Large intestine (tissue), 12 donors: ENCODE results near the gene ITGA1. TPM values are rescaled to one million over a fixed set of nuclear protein-coding genes. Genes with fewer than 3 reads are reported as not detected.
"Not testable (repeated sequence)": the region's sequence is repeated elsewhere in the genome, so short reads cannot be mapped to it uniquely, and the experiment has no call there.

Source experiments
- DNase-seq, 2 donors: peaks; one replicate each; pipeline versions ENCODE4 v3.0.0 to v3.0.0-alpha.2; 2013
- H3K27ac ChIP-seq: one replicate; pipeline ENCODE4 v1.5.1; 2013; ENCODE audit warnings: low read length
- H3K27me3 ChIP-seq: 2 replicates; pipeline ENCODE4 v1.6.1; 2013; ENCODE audit warnings: low read length; ENCODE audit not compliant: control insufficient read depth, insufficient read depth
- H3K36me3 ChIP-seq: 2 replicates; pipeline ENCODE4 v1.6.1; 2013; ENCODE audit warnings: low read length; ENCODE audit not compliant: control insufficient read depth, insufficient read depth
- H3K4me1 ChIP-seq: one replicate; pipeline ENCODE4 v1.6.1; 2013; ENCODE audit warnings: low read length; ENCODE audit not compliant: control insufficient read depth, insufficient read depth
- H3K4me3 ChIP-seq: one replicate; pipeline ENCODE4 v1.5.1; 2013; ENCODE audit warnings: low read length
- H3K9me3 ChIP-seq: one replicate; pipeline ENCODE4 v1.6.1; 2013; ENCODE audit warnings: mild to moderate bottlenecking, low read depth, low read length, moderate library complexity; ENCODE audit not compliant: control insufficient read depth
- WGBS: methylation state at CpG from one replicate; pipeline ENCODE4 v1.1.5; 2013; ENCODE audit warnings: low lambda C conversion rate; ENCODE audit not compliant: insufficient coverage; 5-methylcytosine and 5-hydroxymethylcytosine counted together
- long read RNA-seq, 11 donors: transcript quantifications; one replicate each; lab custom pipeline, GENCODE V29; 2026
- polyA plus RNA-seq: library from polyadenylated mRNA; unstranded; fragments of 120-200 nt; gene quantifications from one replicate; pipeline ENCODE4 v1.2.1, GENCODE V29; 2013

Gene ITGA1
- polyA plus RNA-seq = 30.8 TPM
- long read RNA-seq, donor 1, full-length matches to known transcripts = 2 of 2 reads
- long read RNA-seq, donor 1, partial matches to known transcripts = 0 of 2 reads
- long read RNA-seq, donor 1, other reads (novel, unspliced or antisense) = 0 of 2 reads
- long read RNA-seq, donor 2, full-length matches to known transcripts = 4 of 12 reads
- long read RNA-seq, donor 2, partial matches to known transcripts = 8 of 12 reads
- long read RNA-seq, donor 2, other reads (novel, unspliced or antisense) = 0 of 12 reads
- long read RNA-seq, donor 3, full-length matches to known transcripts = 6 of 6 reads
- long read RNA-seq, donor 3, partial matches to known transcripts = 0 of 6 reads
- long read RNA-seq, donor 3, other reads (novel, unspliced or antisense) = 0 of 6 reads
- long read RNA-seq, donor 4 = 0 reads
- long read RNA-seq, donor 5, full-length matches to known transcripts = 3 of 28 reads
- long read RNA-seq, donor 5, partial matches to known transcripts = 25 of 28 reads
- long read RNA-seq, donor 5, other reads (novel, unspliced or antisense) = 0 of 28 reads
- long read RNA-seq, donor 6, full-length matches to known transcripts = 7 of 7 reads
- long read RNA-seq, donor 6, partial matches to known transcripts = 0 of 7 reads
- long read RNA-seq, donor 6, other reads (novel, unspliced or antisense) = 0 of 7 reads
- long read RNA-seq, donor 7, full-length matches to known transcripts = 2 of 8 reads
- long read RNA-seq, donor 7, partial matches to known transcripts = 6 of 8 reads
- long read RNA-seq, donor 7, other reads (novel, unspliced or antisense) = 0 of 8 reads
- long read RNA-seq, donor 8, full-length matches to known transcripts = 2 of 2 reads
- long read RNA-seq, donor 8, partial matches to known transcripts = 0 of 2 reads
- long read RNA-seq, donor 8, other reads (novel, unspliced or antisense) = 0 of 2 reads
- long read RNA-seq, donor 9, full-length matches to known transcripts = 4 of 4 reads
- long read RNA-seq, donor 9, partial matches to known transcripts = 0 of 4 reads
- long read RNA-seq, donor 9, other reads (novel, unspliced or antisense) = 0 of 4 reads
- long read RNA-seq, donor 10, full-length matches to known transcripts = 6 of 6 reads
- long read RNA-seq, donor 10, partial matches to known transcripts = 0 of 6 reads
- long read RNA-seq, donor 10, other reads (novel, unspliced or antisense) = 0 of 6 reads
- long read RNA-seq, donor 11, full-length matches to known transcripts = 4 of 4 reads
- long read RNA-seq, donor 11, partial matches to known transcripts = 0 of 4 reads
- long read RNA-seq, donor 11, other reads (novel, unspliced or antisense) = 0 of 4 reads

- no peaks in the 10 kb centered on the region for H3K36me3 ChIP-seq
- no peaks in the 10 kb centered on the region for H3K27me3 ChIP-seq
- peak within 1 kb of the TSS; percentile 79 for H3K27ac ChIP-seq
- H3K4me3 ChIP-seq = peak within 1 kb of the TSS; percentile 63
- DNase-seq = peak; percentile 56 to 87
- no peaks in the 10 kb centered on the region for H3K9me3 ChIP-seq
- H3K4me1 ChIP-seq = peaks cover 5% of the 10 kb centered on the region
- WGBS = no CpG with 5 or more reads among the region's 61 CpGs
Observed at GRCh38 chr5:52787600-52788504, at the start of gene ITGA1, which contains the start of gene PELO. ITGA1 (plus strand) TSS chr5:52787916; CDS start chr5:52788354, 438 bp downstream. PELO (plus strand) TSS chr5:52787916; CDS start chr5:52800395, 12,479 bp downstream.

DNA sequence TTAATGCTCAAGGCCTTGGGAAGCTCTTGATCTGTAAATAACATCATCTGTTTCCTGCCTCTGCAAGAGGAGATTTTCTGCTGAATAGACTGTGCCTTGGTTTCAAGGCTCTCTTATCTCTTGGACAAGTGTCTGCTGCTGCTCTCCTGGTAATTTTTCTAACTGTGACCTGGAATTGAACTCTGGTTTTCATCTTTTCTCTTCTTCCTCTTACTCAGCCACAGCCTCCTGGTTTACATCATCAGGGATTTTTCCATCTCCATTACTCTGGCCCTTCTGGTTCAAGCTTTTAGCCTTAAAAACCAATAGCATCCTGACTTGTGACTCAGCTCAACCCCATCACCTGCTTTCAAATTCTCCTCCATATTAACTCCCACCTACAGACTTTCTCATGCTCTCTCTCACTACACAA, 49.6 kb upstream of the ITGA1 start:
- Histone ChIP-seq H3K9me3 (no peaks in the 10 kb centered on the region), H3K4me3 (no peak overlapping the region), H3K36me3 (no peaks in the 10 kb centered on the region), H3K27ac (no peak overlapping the region), H3K27me3 (no peaks in the 10 kb centered on the region), H3K4me1 (no peaks in the 10 kb centered on the region)
- DNase-seq = peak in 1 of 2 donors; percentile 32

GRCh38 chr5:52740007-52740406, 47.7 kb upstream of the ITGA1 start:
- Histone ChIP-seq H3K9me3 (no peaks in the 10 kb centered on the region), H3K36me3 (no peaks in the 10 kb centered on the region), H3K4me1 (no peaks in the 10 kb centered on the region), H3K27ac (no peak overlapping the region), H3K27me3 (no peaks in the 10 kb centered on the region), H3K4me3 (no peak overlapping the region)
- 63% methylated on average over 1 of the region's 2 CpGs for WGBS
- DNase-seq = no peak

DNA sequence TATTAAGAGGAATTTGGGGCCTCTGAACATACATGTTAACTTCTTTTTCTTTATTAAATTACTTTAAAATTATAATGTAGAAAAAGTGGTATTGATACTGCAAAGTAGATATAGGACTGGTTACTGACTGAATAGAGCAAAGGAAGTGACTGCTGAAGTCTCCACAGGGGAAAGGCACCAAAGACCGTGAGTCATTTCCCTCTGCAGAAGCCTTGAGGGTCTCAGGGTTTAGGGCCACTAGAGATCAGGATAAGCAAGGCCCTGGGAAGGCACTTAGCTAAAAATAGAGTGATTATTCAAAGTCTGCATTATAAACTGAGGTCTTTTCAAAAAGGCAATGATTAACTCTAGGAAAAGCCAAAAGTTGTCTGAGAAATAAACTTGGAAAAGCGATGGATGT, 44.7 kb upstream of the ITGA1 start:
- WGBS = 75% methylated on average over 1 of the region's 2 CpGs
- Histone ChIP-seq H3K4me3 (no peak overlapping the region), H3K27me3 (no peaks in the 10 kb centered on the region), H3K4me1 (no peaks in the 10 kb centered on the region), H3K27ac (no peak overlapping the region), H3K9me3 (no peaks in the 10 kb centered on the region), H3K36me3 (no peaks in the 10 kb centered on the region)
- DNase-seq = no peak

- Histone ChIP-seq H3K4me3 (no peak overlapping the region), H3K27me3 (no peaks in the 10 kb centered on the region), H3K9me3 (no peaks in the 10 kb centered on the region), H3K36me3 (no peaks in the 10 kb centered on the region), H3K4me1 (no peaks in the 10 kb centered on the region), H3K27ac (no peak overlapping the region)
- 83% methylated on average over 3 of the region's 3 CpGs for WGBS
- no peak for DNase-seq
Observed at GRCh38 chr5:52743529-52743928, 44.2 kb upstream of the ITGA1 start.

DNA sequence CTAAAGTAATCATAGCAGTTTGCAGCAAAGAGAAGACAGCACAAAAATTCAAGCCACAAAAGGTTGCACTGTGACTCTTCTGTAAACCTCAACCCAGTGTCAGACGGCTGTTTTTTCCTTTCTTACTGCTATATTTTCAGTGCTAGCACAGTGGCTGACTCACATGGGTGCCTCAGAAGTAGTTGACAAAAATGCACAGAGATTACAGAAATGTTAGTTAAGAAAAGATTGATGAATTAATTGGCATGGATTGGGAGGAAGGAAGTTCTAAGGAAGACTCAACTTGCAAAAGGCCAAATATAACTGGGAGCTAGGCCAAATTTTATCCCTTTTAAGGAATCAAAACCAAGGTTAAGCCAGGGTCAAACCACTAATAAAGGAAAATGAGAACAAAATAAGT, 43.7 kb upstream of the ITGA1 start:
- Histone ChIP-seq H3K4me3 (no peak overlapping the region), H3K27ac (no peak overlapping the region), H3K4me1 (no peaks in the 10 kb centered on the region), H3K36me3 (no peaks in the 10 kb centered on the region), H3K27me3 (no peaks in the 10 kb centered on the region), H3K9me3 (no peaks in the 10 kb centered on the region)
- DNase-seq = no peak
- WGBS = 40% methylated on average over 1 of the region's 1 CpG

DNA sequence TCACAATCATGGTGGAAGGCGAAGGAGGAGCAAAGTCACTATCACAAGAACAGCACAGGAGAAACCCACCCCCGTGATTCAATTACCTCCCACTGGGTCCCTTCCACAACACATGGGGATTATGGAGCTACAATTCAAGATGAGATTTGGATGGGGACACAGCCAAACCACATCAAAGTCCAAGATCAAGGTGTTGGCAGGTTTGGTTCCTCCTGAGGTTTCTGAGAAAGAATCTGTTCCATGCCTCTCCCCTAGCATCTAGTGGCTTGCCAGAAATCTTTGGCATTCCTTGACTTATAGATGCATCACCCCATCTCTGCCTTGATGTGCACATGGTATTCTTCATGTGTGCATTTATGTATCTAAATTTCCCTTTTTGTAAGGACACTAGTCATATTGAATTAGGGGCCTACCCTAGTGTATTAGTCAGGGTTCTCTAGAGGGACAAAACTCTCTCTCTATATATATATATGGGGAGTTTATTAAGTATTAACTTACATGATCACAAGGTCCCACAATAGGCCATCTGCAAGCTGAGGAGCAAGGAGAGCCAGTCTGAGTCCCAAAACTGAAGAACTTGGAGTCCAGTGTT, 42.8 kb upstream of the ITGA1 start:
- WGBS = no CpG with 5 or more reads among the region's 2 CpGs
- not testable (repeated sequence) for H3K27me3 ChIP-seq, DNase-seq, H3K27ac ChIP-seq, H3K4me1 ChIP-seq, H3K4me3 ChIP-seq, H3K9me3 ChIP-seq, H3K36me3 ChIP-seq

GRCh38 chr5:52746539-52746938, 41.2 kb upstream of the ITGA1 start:
- Histone ChIP-seq H3K4me3 (no peak overlapping the region), H3K27me3 (no peaks in the 10 kb centered on the region), H3K4me1 (no peaks in the 10 kb centered on the region), H3K9me3 (no peaks in the 10 kb centered on the region), H3K27ac (no peak overlapping the region), H3K36me3 (no peaks in the 10 kb centered on the region)
- no CpG with 5 or more reads among the region's 2 CpGs for WGBS
- peak in 1 of 2 donors; percentile 26 for DNase-seq

- WGBS = no CpG with 5 or more reads among the region's 1 CpG
- H3K27me3 ChIP-seq = no peaks in the 10 kb centered on the region
- H3K4me1 ChIP-seq = no peaks in the 10 kb centered on the region
- H3K27ac ChIP-seq = no peak overlapping the region
- H3K9me3 ChIP-seq = no peaks in the 10 kb centered on the region
- no peak for DNase-seq
- H3K36me3 ChIP-seq = no peaks in the 10 kb centered on the region
- no peak overlapping the region for H3K4me3 ChIP-seq
Observed at GRCh38 chr5:52748590-52748989, 39.1 kb upstream of the ITGA1 start.
